Measurements from ENCODE around the gene PARVA. TPM values are rescaled to one million over a fixed set of nuclear protein-coding genes. Genes with fewer than 3 reads are reported as not detected.

PARVA gene
- polyA plus RNA-seq, 2 of the 4 experiments (the other 2 are of a cell fraction), result 25.5 to 26.1 TPM

DNA sequence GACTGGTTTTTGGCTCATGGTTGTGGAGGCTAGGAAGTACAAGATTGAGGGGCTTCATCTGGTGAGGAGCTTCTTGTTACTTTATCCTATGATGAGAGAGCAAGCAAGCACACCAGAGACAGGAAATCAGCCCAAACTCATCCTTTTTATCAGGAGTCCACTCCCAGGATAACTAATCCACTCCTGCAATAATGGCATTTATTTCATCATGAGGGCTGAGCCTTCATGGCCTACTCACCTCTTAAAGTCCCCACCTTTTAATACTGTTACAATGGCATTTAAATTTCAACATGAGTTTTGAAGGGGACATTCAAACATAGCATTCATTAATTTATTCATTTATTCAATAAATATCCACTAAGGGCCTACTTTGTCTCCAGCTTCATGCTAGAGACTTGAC lies 60.9 kb downstream of the PARVA start:
- ChIA-PET CTCF (interaction anchor here (1.0 to 1.3 kb wide), 2 partner anchors 15 to 107 kb away, joined by 3 to 4 read pairs; no protein-coding TSS in a partner anchor), POLR2A (no interaction called here)
- Histone ChIP-seq H3K27ac (no peak overlapping the region), H3K4me2 (no peak overlapping the region), H3K4me3 (no peak overlapping the region), H3K9me3 (no peaks in the 10 kb centered on the region), H3K4me1 (no peaks in the 10 kb centered on the region)
- FAIRE-seq, result no peak
- TF ChIP-seq HOXA7 (CRISPR knock-in tag; IDR thresholded peaks at IDR 0.05) (no peak), PHF8 (IDR thresholded peaks at IDR 0.05; ENCODE audit: borderline replicate concordance, low read depth) (no peak), POLR2AphosphoS2 (conservative IDR thresholded peaks at IDR 0.05; ENCODE audit: low read length) (no peak), MYC (IDR thresholded peaks at IDR 0.05; ENCODE audit: borderline replicate concordance, low read length) (no peak), RNF2 (IDR thresholded peaks at IDR 0.05; ENCODE audit: borderline replicate concordance, low read depth) (no peak), GATA3 (IDR thresholded peaks at IDR 0.05; ENCODE audit: borderline replicate concordance) (no peak), ZNF302 (CRISPR knock-in tag; IDR thresholded peaks at IDR 0.05) (no peak), RAD21 (conservative IDR thresholded peaks at IDR 0.05 in 1 of 2, IDR thresholded peaks at IDR 0.05 in 1 of 2) (no peak)
- TF ChIP-seq, protein P1, sequence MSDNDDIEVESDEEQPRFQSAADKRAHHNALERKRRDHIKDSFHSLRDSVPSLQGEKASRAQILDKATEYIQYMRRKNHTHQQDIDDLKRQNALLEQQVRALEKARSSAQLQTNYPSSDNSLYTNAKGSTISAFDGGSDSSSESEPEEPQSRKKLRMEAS (IDR thresholded peaks at IDR 0.05), result no peak
- TF ChIP-seq, protein P2, sequence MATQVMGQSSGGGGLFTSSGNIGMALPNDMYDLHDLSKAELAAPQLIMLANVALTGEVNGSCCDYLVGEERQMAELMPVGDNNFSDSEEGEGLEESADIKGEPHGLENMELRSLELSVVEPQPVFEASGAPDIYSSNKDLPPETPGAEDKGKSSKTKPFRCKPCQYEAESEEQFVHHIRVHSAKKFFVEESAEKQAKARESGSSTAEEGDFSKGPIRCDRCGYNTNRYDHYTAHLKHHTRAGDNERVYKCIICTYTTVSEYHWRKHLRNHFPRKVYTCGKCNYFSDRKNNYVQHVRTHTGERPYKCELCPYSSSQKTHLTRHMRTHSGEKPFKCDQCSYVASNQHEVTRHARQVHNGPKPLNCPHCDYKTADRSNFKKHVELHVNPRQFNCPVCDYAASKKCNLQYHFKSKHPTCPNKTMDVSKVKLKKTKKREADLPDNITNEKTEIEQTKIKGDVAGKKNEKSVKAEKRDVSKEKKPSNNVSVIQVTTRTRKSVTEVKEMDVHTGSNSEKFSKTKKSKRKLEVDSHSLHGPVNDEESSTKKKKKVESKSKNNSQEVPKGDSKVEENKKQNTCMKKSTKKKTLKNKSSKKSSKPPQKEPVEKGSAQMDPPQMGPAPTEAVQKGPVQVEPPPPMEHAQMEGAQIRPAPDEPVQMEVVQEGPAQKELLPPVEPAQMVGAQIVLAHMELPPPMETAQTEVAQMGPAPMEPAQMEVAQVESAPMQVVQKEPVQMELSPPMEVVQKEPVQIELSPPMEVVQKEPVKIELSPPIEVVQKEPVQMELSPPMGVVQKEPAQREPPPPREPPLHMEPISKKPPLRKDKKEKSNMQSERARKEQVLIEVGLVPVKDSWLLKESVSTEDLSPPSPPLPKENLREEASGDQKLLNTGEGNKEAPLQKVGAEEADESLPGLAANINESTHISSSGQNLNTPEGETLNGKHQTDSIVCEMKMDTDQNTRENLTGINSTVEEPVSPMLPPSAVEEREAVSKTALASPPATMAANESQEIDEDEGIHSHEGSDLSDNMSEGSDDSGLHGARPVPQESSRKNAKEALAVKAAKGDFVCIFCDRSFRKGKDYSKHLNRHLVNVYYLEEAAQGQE (IDR thresholded peaks at IDR 0.05), result no peak
- ATAC-seq, result no peak
- DNase-seq (ENCODE audit: low read depth in 1 of 2, low spot score in 1 of 2), result no peak

DNA sequence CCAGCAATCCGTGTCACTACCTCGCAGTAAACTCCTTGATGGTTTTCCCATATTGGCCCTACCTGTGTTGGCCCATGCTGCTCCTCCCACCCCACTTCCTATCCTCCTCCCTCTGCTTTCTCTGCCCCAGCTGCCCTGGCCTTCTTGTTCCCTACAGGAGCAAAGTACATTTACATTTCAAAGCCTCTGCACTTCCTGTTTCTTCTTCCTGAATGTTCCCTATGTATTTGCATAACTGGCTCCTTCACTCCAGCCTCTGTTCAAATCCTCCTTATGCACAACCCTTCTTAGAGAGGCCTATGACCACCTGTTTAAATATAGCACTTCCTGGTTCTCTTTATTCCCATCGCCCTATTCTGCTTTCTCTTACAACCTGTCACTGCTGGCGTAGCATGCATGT lies 62.2 kb downstream of the PARVA start:
- H3K27ac ChIP-seq, result no peak overlapping the region
- no peak for DNase-seq (ENCODE audit: low read depth in 1 of 2, low spot score in 1 of 2)
- H3K4me1 ChIP-seq, result no peaks in the 10 kb centered on the region
- 88% methylated on average over 4 of the region's 4 CpGs for WGBS (ENCODE audit: missing lambda C conversion rate)
- FAIRE-seq, result no peak
- no peaks in the 10 kb centered on the region for H3K9me3 ChIP-seq
- ChIA-PET POLR2A (no interaction called here), CTCF (no interaction called here)
- TF ChIP-seq KDM5A (IDR thresholded peaks at IDR 0.05) (no peak), RNF2 (IDR thresholded peaks at IDR 0.05; ENCODE audit: borderline replicate concordance, low read depth) (no peak), HOXA7 (CRISPR knock-in tag; IDR thresholded peaks at IDR 0.05) (no peak)
- ATAC-seq, result no peak
- H3K4me3 ChIP-seq, result no peak overlapping the region
- no peak overlapping the region for H3K4me2 ChIP-seq

DNA sequence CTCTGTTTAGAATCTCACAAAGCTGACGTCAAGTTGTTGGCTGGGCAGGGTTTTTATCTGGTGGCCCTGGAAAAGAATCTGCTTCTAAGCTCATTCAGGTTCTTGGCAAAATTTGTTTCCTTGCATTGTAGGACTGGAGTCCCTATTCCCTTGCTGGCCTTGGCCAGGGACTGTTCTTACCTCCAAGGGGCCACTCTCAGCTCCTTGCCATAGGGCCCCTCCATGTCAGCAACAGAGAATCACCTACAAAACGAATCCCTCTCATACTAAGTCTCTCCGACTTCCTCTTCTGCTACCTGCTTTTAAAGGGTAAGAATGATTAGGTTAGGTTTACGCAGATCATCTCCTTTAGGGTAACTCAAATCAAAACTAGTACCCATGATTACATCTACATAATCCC lies 63.2 kb downstream of the PARVA start:
- 86% methylated on average over 4 of the region's 4 CpGs for WGBS (ENCODE audit: missing lambda C conversion rate)
- Histone ChIP-seq H3K4me2 (no peak overlapping the region), H3K27ac (no peak overlapping the region), H3K4me3 (no peak overlapping the region), H3K4me1 (no peaks in the 10 kb centered on the region), H3K9me3 (no peaks in the 10 kb centered on the region)
- POLR2A ChIA-PET, result no interaction called here
- CTCF ChIA-PET, result no interaction called here
- ATAC-seq, result no peak
- no peak for DNase-seq (ENCODE audit: low read depth in 1 of 2, low spot score in 1 of 2)
- no peak for FAIRE-seq
- TF ChIP-seq SMC3 (IDR thresholded peaks at IDR 0.05), result no peak
- TF ChIP-seq, protein P1 (IDR thresholded peaks at IDR 0.05), result no peak
- TF ChIP-seq ESRRA (IDR thresholded peaks at IDR 0.05; ENCODE audit: borderline replicate concordance, low read length), result no peak
- TF ChIP-seq EP300 (IDR thresholded peaks at IDR 0.05), result no peak
- no peak for TF ChIP-seq HEYL (CRISPR knock-in tag; IDR thresholded peaks at IDR 0.05)
- TF ChIP-seq CBX2 (IDR thresholded peaks at IDR 0.05; ENCODE audit: borderline replicate concordance, low read depth), result no peak
- TF ChIP-seq HDAC2 (IDR thresholded peaks at IDR 0.05), result no peak
- no peak for TF ChIP-seq CHD2 (IDR thresholded peaks at IDR 0.05; ENCODE audit: low read length, partially characterized antibody)
- TF ChIP-seq POLR2A (IDR thresholded peaks at IDR 0.05; ENCODE audit: low read length), result no peak
- no peak for TF ChIP-seq EHMT2 (IDR thresholded peaks at IDR 0.05; ENCODE audit: low read depth)
- TF ChIP-seq, protein P3, sequence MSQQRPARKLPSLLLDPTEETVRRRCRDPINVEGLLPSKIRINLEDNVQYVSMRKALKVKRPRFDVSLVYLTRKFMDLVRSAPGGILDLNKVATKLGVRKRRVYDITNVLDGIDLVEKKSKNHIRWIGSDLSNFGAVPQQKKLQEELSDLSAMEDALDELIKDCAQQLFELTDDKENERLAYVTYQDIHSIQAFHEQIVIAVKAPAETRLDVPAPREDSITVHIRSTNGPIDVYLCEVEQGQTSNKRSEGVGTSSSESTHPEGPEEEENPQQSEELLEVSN (IDR thresholded peaks at IDR 0.05; ENCODE audit: borderline replicate concordance, low read depth), result no peak
- TF ChIP-seq, protein P4, sequence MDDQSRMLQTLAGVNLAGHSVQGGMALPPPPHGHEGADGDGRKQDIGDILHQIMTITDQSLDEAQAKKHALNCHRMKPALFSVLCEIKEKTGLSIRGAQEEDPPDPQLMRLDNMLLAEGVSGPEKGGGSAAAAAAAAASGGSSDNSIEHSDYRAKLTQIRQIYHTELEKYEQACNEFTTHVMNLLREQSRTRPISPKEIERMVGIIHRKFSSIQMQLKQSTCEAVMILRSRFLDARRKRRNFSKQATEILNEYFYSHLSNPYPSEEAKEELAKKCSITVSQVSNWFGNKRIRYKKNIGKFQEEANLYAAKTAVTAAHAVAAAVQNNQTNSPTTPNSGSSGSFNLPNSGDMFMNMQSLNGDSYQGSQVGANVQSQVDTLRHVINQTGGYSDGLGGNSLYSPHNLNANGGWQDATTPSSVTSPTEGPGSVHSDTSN (IDR thresholded peaks at IDR 0.05), result no peak
- no peak for TF ChIP-seq CHD4 (IDR thresholded peaks at IDR 0.05; ENCODE audit: borderline replicate concordance)
- TF ChIP-seq, protein P5, sequence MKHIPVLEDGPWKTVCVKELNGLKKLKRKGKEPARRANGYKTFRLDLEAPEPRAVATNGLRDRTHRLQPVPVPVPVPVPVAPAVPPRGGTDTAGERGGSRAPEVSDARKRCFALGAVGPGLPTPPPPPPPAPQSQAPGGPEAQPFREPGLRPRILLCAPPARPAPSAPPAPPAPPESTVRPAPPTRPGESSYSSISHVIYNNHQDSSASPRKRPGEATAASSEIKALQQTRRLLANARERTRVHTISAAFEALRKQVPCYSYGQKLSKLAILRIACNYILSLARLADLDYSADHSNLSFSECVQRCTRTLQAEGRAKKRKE (CRISPR knock-in tag; IDR thresholded peaks at IDR 0.05; ENCODE audit: low read depth), result no peak
- TF ChIP-seq ZFP36 (IDR thresholded peaks at IDR 0.05; ENCODE audit: borderline replicate concordance, partially characterized antibody), result no peak
- TF ChIP-seq, protein P6, sequence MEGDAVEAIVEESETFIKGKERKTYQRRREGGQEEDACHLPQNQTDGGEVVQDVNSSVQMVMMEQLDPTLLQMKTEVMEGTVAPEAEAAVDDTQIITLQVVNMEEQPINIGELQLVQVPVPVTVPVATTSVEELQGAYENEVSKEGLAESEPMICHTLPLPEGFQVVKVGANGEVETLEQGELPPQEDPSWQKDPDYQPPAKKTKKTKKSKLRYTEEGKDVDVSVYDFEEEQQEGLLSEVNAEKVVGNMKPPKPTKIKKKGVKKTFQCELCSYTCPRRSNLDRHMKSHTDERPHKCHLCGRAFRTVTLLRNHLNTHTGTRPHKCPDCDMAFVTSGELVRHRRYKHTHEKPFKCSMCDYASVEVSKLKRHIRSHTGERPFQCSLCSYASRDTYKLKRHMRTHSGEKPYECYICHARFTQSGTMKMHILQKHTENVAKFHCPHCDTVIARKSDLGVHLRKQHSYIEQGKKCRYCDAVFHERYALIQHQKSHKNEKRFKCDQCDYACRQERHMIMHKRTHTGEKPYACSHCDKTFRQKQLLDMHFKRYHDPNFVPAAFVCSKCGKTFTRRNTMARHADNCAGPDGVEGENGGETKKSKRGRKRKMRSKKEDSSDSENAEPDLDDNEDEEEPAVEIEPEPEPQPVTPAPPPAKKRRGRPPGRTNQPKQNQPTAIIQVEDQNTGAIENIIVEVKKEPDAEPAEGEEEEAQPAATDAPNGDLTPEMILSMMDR (IDR thresholded peaks at IDR 0.05), result no peak
- TF ChIP-seq MYC (IDR thresholded peaks at IDR 0.05; ENCODE audit: borderline replicate concordance, low read length), result no peak
- TF ChIP-seq GATA3 (IDR thresholded peaks at IDR 0.05; ENCODE audit: borderline replicate concordance), result no peak

Measured in A549 (cell line).